Sigmoid colon (tissue), 4 donors: ENCODE measurements around the gene TAF7.

ENCODE experiments used
- EP300 ChIP-seq, 4 donors: sonication (generic); formaldehyde crosslinking; IDR thresholded peaks; one replicate each; pipeline ENCODE4 v1.6.1; 2017; ENCODE audit warnings: antibody characterized with exemption in 4 of 4
- POLR2A ChIP-seq, 2 donors: fragments of 450-650 bp; IDR thresholded peaks; one replicate each; pipeline ENCODE4 v1.6.1; 2016; ENCODE audit warnings: antibody characterized with exemption in 2 of 2, mild to moderate bottlenecking in 2 of 2, moderate library complexity in 2 of 2
- POLR2AphosphoS5 ChIP-seq, 4 donors: sonication (generic); formaldehyde crosslinking; IDR thresholded peaks; one replicate each; pipeline ENCODE4 v1.6.1; 2017; ENCODE audit warnings: antibody characterized with exemption in 4 of 4
- TF ChIP-seq, protein P1 (sequence below), 4 experiments: fragments of 450-650 bp in 3 of 4; fragments of 200-600 bp in 1 of 4; IDR thresholded peaks; one replicate each; pipeline ENCODE4 v1.5.1; 2016 to 2019; ENCODE audit warnings: antibody characterized with exemption in 4 of 4, mild to moderate bottlenecking in 3 of 4, moderate library complexity in 2 of 4

DNA sequence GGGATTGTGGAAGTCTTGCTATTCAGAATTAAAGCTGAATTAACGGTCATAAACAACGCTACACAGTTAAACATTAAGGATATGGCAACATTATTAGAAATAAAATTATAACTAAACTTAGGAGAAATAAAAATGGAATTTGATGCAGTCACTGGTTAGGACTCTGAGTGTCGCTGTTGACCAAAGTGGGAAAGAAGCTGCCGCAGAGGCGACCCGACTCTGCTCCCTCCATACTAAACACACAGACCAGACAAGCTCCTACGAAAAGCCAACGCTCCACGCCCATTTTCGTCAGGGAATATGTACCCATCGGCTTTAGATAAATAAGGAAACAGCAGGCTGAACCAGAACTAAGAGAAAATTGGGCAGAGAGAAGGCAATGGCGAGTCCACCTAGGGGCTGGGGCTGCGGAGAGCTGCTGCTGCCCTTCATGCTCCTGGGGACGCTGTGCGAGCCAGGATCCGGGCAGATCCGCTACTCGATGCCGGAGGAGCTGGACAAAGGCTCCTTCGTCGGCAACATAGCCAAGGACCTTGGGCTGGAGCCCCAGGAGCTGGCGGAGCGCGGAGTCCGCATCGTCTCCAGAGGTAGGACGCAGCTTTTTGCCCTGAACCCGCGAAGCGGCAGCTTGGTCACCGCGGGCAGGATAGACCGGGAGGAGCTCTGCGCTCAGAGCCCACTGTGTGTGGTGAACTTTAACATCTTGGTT, 43.5 kb upstream of the TAF7 start, which contains the start of gene PCDHGA5:
- TF ChIP-seq, protein P1, sequence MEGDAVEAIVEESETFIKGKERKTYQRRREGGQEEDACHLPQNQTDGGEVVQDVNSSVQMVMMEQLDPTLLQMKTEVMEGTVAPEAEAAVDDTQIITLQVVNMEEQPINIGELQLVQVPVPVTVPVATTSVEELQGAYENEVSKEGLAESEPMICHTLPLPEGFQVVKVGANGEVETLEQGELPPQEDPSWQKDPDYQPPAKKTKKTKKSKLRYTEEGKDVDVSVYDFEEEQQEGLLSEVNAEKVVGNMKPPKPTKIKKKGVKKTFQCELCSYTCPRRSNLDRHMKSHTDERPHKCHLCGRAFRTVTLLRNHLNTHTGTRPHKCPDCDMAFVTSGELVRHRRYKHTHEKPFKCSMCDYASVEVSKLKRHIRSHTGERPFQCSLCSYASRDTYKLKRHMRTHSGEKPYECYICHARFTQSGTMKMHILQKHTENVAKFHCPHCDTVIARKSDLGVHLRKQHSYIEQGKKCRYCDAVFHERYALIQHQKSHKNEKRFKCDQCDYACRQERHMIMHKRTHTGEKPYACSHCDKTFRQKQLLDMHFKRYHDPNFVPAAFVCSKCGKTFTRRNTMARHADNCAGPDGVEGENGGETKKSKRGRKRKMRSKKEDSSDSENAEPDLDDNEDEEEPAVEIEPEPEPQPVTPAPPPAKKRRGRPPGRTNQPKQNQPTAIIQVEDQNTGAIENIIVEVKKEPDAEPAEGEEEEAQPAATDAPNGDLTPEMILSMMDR (IDR thresholded peaks at IDR 0.05), result no peak
- no peak for TF ChIP-seq POLR2A (IDR thresholded peaks at IDR 0.05)
- no peak for TF ChIP-seq POLR2AphosphoS5 (IDR thresholded peaks at IDR 0.05)
- no peak for TF ChIP-seq EP300 (IDR thresholded peaks at IDR 0.05)
